ENCODE measurements around the gene TRAF4.
"Not testable (repeated sequence)": the region's sequence is repeated elsewhere in the genome, so short reads cannot be mapped to it uniquely, and the experiment has no call there.

Gene TRAF4

GRCh38 chr17:28726226-28726626 is 17.6 kb upstream of the TRAF4 start, which contains the start of gene TLCD1:
TSS of gene TLCD1 (minus strand) at chr17:28726233. CDS start at chr17:28726097, 136 bp downstream.
- H3K36me3 ChIP-seq (ENCODE audit: insufficient read depth, low read length) = peaks cover 37% of the 10 kb centered on the region
- peak within 1 kb of the TSS; percentile 61 for H3K27ac ChIP-seq (ENCODE audit: low read depth, low read length)
- peak within 1 kb of the TSS; percentile 71 to 92 for H3K4me3 ChIP-seq (ENCODE audit: low read depth in 1 of 2, low read length in 2 of 2)
- no peaks in the 10 kb centered on the region for H3K9me3 ChIP-seq (ENCODE audit: low read length)
- H3K27me3 ChIP-seq (ENCODE audit: control insufficient read depth in 1 of 2, insufficient read depth in 2 of 2, low read length in 2 of 2) = peaks cover 0 to 6% of the 10 kb centered on the region in 2 donors
- H3K4me1 ChIP-seq (ENCODE audit: insufficient read depth, low read length) = peaks cover 18% of the 10 kb centered on the region
- H3K9ac ChIP-seq (ENCODE audit: low read length) = no peak within 1 kb of the TSS

- H3K9ac ChIP-seq (ENCODE audit: low read length) = no peak overlapping the region
- H3K4me1 ChIP-seq (ENCODE audit: insufficient read depth, low read length) = peaks cover 12% of the 10 kb centered on the region
- peaks cover 32% of the 10 kb centered on the region for H3K36me3 ChIP-seq (ENCODE audit: insufficient read depth, low read length)
- H3K9me3 ChIP-seq (ENCODE audit: low read length) = no peaks in the 10 kb centered on the region
- H3K27me3 ChIP-seq (ENCODE audit: control insufficient read depth in 1 of 2, insufficient read depth in 2 of 2, low read length in 2 of 2) = peaks cover 0 to 6% of the 10 kb centered on the region in 2 donors
- H3K27ac ChIP-seq (ENCODE audit: low read depth, low read length) = peak overlapping the region; percentile 61
- H3K4me3 ChIP-seq (ENCODE audit: low read depth in 1 of 2, low read length in 2 of 2) = peak overlapping the region; percentile 71 to 92
These were observed 17.0 kb upstream of the TRAF4 start for GRCh38 chr17:28726627-28727491.

- peaks cover 12% of the 10 kb centered on the region for H3K4me1 ChIP-seq (ENCODE audit: insufficient read depth, low read length)
- peak within 1 kb of the TSS; percentile 49 for H3K9ac ChIP-seq (ENCODE audit: low read length)
- peaks cover 16% of the 10 kb centered on the region for H3K36me3 ChIP-seq (ENCODE audit: insufficient read depth, low read length)
- H3K9me3 ChIP-seq (ENCODE audit: low read length) = no peaks in the 10 kb centered on the region
- H3K27me3 ChIP-seq (ENCODE audit: control insufficient read depth in 1 of 2, insufficient read depth in 2 of 2, low read length in 2 of 2) = peaks cover 0 to 6% of the 10 kb centered on the region in 2 donors
- peak within 1 kb of the TSS; percentile 92 for H3K27ac ChIP-seq (ENCODE audit: low read depth, low read length)
- H3K4me3 ChIP-seq (ENCODE audit: low read depth in 1 of 2, low read length in 2 of 2) = peak within 1 kb of the TSS; percentile 66 to 92
These were observed 15.2 kb upstream of the TRAF4 start, which contains the start of gene NEK8 for GRCh38 chr17:28728364-28729200. TSS of gene NEK8 (plus strand) at chr17:28728788. CDS start at chr17:28728814, 26 bp downstream.

GRCh38 chr17:28729950-28730330 is 13.9 kb upstream of the TRAF4 start:
- Histone ChIP-seq H3K4me1 (ENCODE audit: insufficient read depth, low read length) (peaks cover 12% of the 10 kb centered on the region), H3K27me3 (ENCODE audit: control insufficient read depth in 1 of 2, insufficient read depth in 2 of 2, low read length in 2 of 2) (peaks cover 0 to 6% of the 10 kb centered on the region in 2 donors), H3K9ac (ENCODE audit: low read length) (no peak overlapping the region), H3K9me3 (ENCODE audit: low read length) (no peaks in the 10 kb centered on the region), H3K36me3 (ENCODE audit: insufficient read depth, low read length) (peaks cover 3% of the 10 kb centered on the region), H3K27ac (ENCODE audit: low read depth, low read length) (no peak overlapping the region), H3K4me3 (ENCODE audit: low read depth in 1 of 2, low read length in 2 of 2) (no peak overlapping the region)

- no peak overlapping the region for H3K9ac ChIP-seq (ENCODE audit: low read length)
- no peak overlapping the region for H3K27ac ChIP-seq (ENCODE audit: low read depth, low read length)
- H3K9me3 ChIP-seq (ENCODE audit: low read length) = no peaks in the 10 kb centered on the region
- no peaks in the 10 kb centered on the region for H3K4me1 ChIP-seq (ENCODE audit: insufficient read depth, low read length)
- no peaks in the 10 kb centered on the region for H3K36me3 ChIP-seq (ENCODE audit: insufficient read depth, low read length)
- no peaks in the 10 kb centered on the region for H3K27me3 ChIP-seq (ENCODE audit: control insufficient read depth in 1 of 2, insufficient read depth in 2 of 2, low read length in 2 of 2)
- H3K4me3 ChIP-seq (ENCODE audit: low read depth in 1 of 2, low read length in 2 of 2) = no peak overlapping the region
These were observed 10.5 kb upstream of the TRAF4 start for GRCh38 chr17:28733346-28733745.

GRCh38 chr17:28734712-28735241 is 9.0 kb upstream of the TRAF4 start:
- Histone ChIP-seq H3K9me3 (ENCODE audit: low read length) (no peaks in the 10 kb centered on the region), H3K4me3 (ENCODE audit: low read depth in 1 of 2, low read length in 2 of 2) (no peak overlapping the region), H3K27me3 (ENCODE audit: control insufficient read depth in 1 of 2, insufficient read depth in 2 of 2, low read length in 2 of 2) (no peaks in the 10 kb centered on the region), H3K36me3 (ENCODE audit: insufficient read depth, low read length) (no peaks in the 10 kb centered on the region), H3K27ac (ENCODE audit: low read depth, low read length) (no peak overlapping the region), H3K4me1 (ENCODE audit: insufficient read depth, low read length) (no peaks in the 10 kb centered on the region), H3K9ac (ENCODE audit: low read length) (no peak overlapping the region)

GRCh38 chr17:28735242-28735722 is 8.5 kb upstream of the TRAF4 start:
- H3K27ac ChIP-seq (ENCODE audit: low read depth, low read length) = no peak overlapping the region
- H3K4me1 ChIP-seq (ENCODE audit: insufficient read depth, low read length) = no peaks in the 10 kb centered on the region
- H3K9ac ChIP-seq (ENCODE audit: low read length) = no peak overlapping the region
- no peaks in the 10 kb centered on the region for H3K27me3 ChIP-seq (ENCODE audit: control insufficient read depth in 1 of 2, insufficient read depth in 2 of 2, low read length in 2 of 2)
- H3K9me3 ChIP-seq (ENCODE audit: low read length) = no peaks in the 10 kb centered on the region
- no peak overlapping the region for H3K4me3 ChIP-seq (ENCODE audit: low read depth in 1 of 2, low read length in 2 of 2)
- no peaks in the 10 kb centered on the region for H3K36me3 ChIP-seq (ENCODE audit: insufficient read depth, low read length)

GRCh38 chr17:28735913-28736769 is 7.7 kb upstream of the TRAF4 start:
- H3K9ac ChIP-seq (ENCODE audit: low read length); H3K27ac ChIP-seq (ENCODE audit: low read depth, low read length); H3K4me1 ChIP-seq (ENCODE audit: insufficient read depth, low read length); H3K9me3 ChIP-seq (ENCODE audit: low read length); H3K27me3 ChIP-seq (ENCODE audit: control insufficient read depth in 1 of 2, insufficient read depth in 2 of 2, low read length in 2 of 2); H3K4me3 ChIP-seq (ENCODE audit: low read depth in 1 of 2, low read length in 2 of 2); H3K36me3 ChIP-seq (ENCODE audit: insufficient read depth, low read length): not testable (repeated sequence)

- Histone ChIP-seq H3K9ac (ENCODE audit: low read length) (no peak overlapping the region), H3K9me3 (ENCODE audit: low read length) (no peaks in the 10 kb centered on the region), H3K4me3 (ENCODE audit: low read depth in 1 of 2, low read length in 2 of 2) (no peak overlapping the region), H3K36me3 (ENCODE audit: insufficient read depth, low read length) (no peaks in the 10 kb centered on the region), H3K27ac (ENCODE audit: low read depth, low read length) (no peak overlapping the region), H3K27me3 (ENCODE audit: control insufficient read depth in 1 of 2, insufficient read depth in 2 of 2, low read length in 2 of 2) (no peaks in the 10 kb centered on the region), H3K4me1 (ENCODE audit: insufficient read depth, low read length) (no peaks in the 10 kb centered on the region)
These were observed 6.5 kb upstream of the TRAF4 start for GRCh38 chr17:28737316-28737715.

GRCh38 chr17:28737770-28738679 is 5.8 kb upstream of the TRAF4 start:
- H3K36me3 ChIP-seq (ENCODE audit: insufficient read depth, low read length) = no peaks in the 10 kb centered on the region
- H3K4me3 ChIP-seq (ENCODE audit: low read depth in 1 of 2, low read length in 2 of 2) = no peak overlapping the region
- H3K27ac ChIP-seq (ENCODE audit: low read depth, low read length) = no peak overlapping the region
- H3K9me3 ChIP-seq (ENCODE audit: low read length) = no peaks in the 10 kb centered on the region
- H3K27me3 ChIP-seq (ENCODE audit: control insufficient read depth in 1 of 2, insufficient read depth in 2 of 2, low read length in 2 of 2) = no peaks in the 10 kb centered on the region
- H3K9ac ChIP-seq (ENCODE audit: low read length) = no peak overlapping the region
- H3K4me1 ChIP-seq (ENCODE audit: insufficient read depth, low read length) = no peaks in the 10 kb centered on the region

Measured in muscle layer of colon (tissue), 2 donors.